Right lobe of liver (tissue), 4 donors: ENCODE data around the gene PEX6.

Experiments
- POLR2A ChIP-seq: fragments of 450-650 bp; IDR thresholded peaks from one replicate; pipeline ENCODE4 v1.6.1; 2017; ENCODE audit warnings: antibody characterized with exemption, mild to moderate bottlenecking
- TF ChIP-seq, protein P1 (sequence below), 4 donors: fragments of 200-600 bp in 3 of 4; fragments of 450-650 bp in 1 of 4; IDR thresholded peaks; one replicate each; pipeline versions ENCODE4 v1.5.1 to v1.8.0; 2016 to 2022; ENCODE audit warnings: antibody characterized with exemption in 4 of 4, mild to moderate bottlenecking in 2 of 4
- donor health status: DM: no; HTN: no; CAD: no.
- donor health status: DM: no; HTN: no; CAD: no.
- donor health status: DM: no; HTN: yes; CAD: no.

DNA sequence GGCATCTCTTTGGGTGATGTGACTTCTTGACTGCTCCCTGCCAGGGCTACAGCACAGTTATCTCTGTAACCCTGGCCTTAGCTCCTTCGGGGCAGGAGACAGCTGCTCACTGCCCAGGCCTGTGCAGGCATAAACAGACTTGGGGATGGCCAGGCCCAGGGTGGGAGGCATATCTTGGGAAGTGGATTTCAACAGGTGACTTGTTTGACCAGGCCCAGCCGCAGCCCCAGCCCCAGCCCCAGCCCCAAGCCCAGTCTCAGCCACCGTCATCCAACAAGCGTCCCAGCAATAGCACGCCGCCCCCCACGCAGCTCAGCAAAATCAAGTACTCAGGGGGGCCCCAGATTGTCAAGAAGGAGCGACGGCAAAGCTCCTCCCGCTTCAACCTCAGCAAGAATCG lies 27.3 kb upstream of the PEX6 start:
- TF ChIP-seq, protein P1, sequence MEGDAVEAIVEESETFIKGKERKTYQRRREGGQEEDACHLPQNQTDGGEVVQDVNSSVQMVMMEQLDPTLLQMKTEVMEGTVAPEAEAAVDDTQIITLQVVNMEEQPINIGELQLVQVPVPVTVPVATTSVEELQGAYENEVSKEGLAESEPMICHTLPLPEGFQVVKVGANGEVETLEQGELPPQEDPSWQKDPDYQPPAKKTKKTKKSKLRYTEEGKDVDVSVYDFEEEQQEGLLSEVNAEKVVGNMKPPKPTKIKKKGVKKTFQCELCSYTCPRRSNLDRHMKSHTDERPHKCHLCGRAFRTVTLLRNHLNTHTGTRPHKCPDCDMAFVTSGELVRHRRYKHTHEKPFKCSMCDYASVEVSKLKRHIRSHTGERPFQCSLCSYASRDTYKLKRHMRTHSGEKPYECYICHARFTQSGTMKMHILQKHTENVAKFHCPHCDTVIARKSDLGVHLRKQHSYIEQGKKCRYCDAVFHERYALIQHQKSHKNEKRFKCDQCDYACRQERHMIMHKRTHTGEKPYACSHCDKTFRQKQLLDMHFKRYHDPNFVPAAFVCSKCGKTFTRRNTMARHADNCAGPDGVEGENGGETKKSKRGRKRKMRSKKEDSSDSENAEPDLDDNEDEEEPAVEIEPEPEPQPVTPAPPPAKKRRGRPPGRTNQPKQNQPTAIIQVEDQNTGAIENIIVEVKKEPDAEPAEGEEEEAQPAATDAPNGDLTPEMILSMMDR (IDR thresholded peaks at IDR 0.05), result no peak
- no peak for TF ChIP-seq POLR2A
